Body of pancreas (tissue), 4 donors: ENCODE results near the gene ITPRIPL2. TPM values are rescaled to one million over a fixed set of nuclear protein-coding genes. Genes with fewer than 3 reads are reported as not detected.

Source experiments
- ATAC-seq: fragments of 150-250 bp; one replicate; pipeline ENCODE4 v1.9.1; 2016
- DNase-seq, 4 donors: peaks; one replicate each; pipeline ENCODE4 v3.0.0-alpha.2; 2019
- H3K27ac ChIP-seq, 4 donors: fragments of 200-600 bp; sonication (generic); 1 replicate in 3 of 4; 2 replicates in 1 of 4; pipeline versions ENCODE4 v1.5.1 to v1.6.1; 2016 to 2019; ENCODE audit warnings: mild to moderate bottlenecking in 1 of 4, mixed read lengths in 1 of 4, moderate library complexity in 1 of 4
- H3K27me3 ChIP-seq, 2 donors: fragments of 200-600 bp; sonication (generic); one replicate each; pipeline ENCODE4 v1.6.0; 2016; ENCODE audit warnings: mild to moderate bottlenecking in 1 of 2
- H3K36me3 ChIP-seq, 2 donors: fragments of 200-600 bp; sonication (generic); replicated peaks in 1 of 2; 2 replicates each; pipeline ENCODE4 v1.5.1; 2016; ENCODE audit warnings: low read depth in 2 of 2; ENCODE audit not compliant: insufficient read depth in 1 of 2
- H3K4me1 ChIP-seq: fragments of 200-600 bp; sonication (generic); one replicate; pipeline ENCODE4 v1.6.0; 2016
- H3K4me3 ChIP-seq, 2 donors: fragments of 200-600 bp; sonication (generic); 1 replicate in 1 of 2; 2 replicates in 1 of 2; pipeline ENCODE4 v1.5.1; 2016 to 2019
- H3K9me3 ChIP-seq, 3 donors: fragments of 200-600 bp; sonication (generic); 1 replicate in 2 of 3; 2 replicates in 1 of 3; pipeline ENCODE4 v1.5.1; 2016
- CTCF ChIP-seq, 7 experiments: fragments of 450-650 bp in 4 of 7; fragments of 200-600 bp in 3 of 7; sonication (generic) in 3 of 7; IDR thresholded peaks; one replicate each; pipeline ENCODE4 v1.5.1; 2016 to 2019; ENCODE audit warnings: antibody characterized with exemption in 7 of 7
- POLR2A ChIP-seq, 3 donors: fragments of 450-650 bp; IDR thresholded peaks; one replicate each; pipeline ENCODE4 v1.6.1; 2016; ENCODE audit warnings: antibody characterized with exemption in 3 of 3, mild to moderate bottlenecking in 2 of 3
- WGBS, 2 donors: methylation state at CpG; one replicate each; pipeline ENCODE4 v1.1.5; 2017; 5-methylcytosine and 5-hydroxymethylcytosine counted together
- intact Hi-C: fragments of 100-400 bp; cut with DNase I; formaldehyde crosslinking; loops from one replicate; pipeline ENCODE4 v1.15.1; 2023
- total RNA-seq, 2 donors: library from RNA; depleted of rRNA; stranded (reverse); fragments of >200 nt; gene quantifications; one replicate each; pipeline ENCODE4 v1.1.0, GENCODE V29; 2016

ITPRIPL2 gene
- total RNA-seq, 2 donors from 2014 or later = 22.7 to 35.5 TPM

- Histone ChIP-seq H3K4me1 (peaks cover 35% of the 10 kb centered on the region), H3K27ac (peak overlapping the region; percentile 25 to 47 (median 38)), H3K4me3 (no peak overlapping the region), H3K36me3 (no peaks in the 10 kb centered on the region), H3K27me3 (no peaks in the 10 kb centered on the region), H3K9me3 (no peaks in the 10 kb centered on the region)
- peak; percentile 49 for ATAC-seq
- WGBS, 2 donors = 43 to 54% methylated on average over 4 of the region's 4 CpGs
- peak; percentile 44 to 63 (median 58) for DNase-seq
- intact Hi-C loops = no loop called here
- TF ChIP-seq CTCF (IDR thresholded peaks at IDR 0.05) = no peak
- no peak for TF ChIP-seq POLR2A (IDR thresholded peaks at IDR 0.05)
These were observed 3.0 kb upstream of the ITPRIPL2 start for GRCh38 chr16:19110537-19111360.

GRCh38 chr16:19112099-19112407 is 1.7 kb upstream of the ITPRIPL2 start:
- ATAC-seq (no peak), DNase-seq (no peak)
- H3K4me1 ChIP-seq = peaks cover 48% of the 10 kb centered on the region
- H3K27ac ChIP-seq = peak overlapping the region; percentile 25 to 90 (median 68)
- H3K4me3 ChIP-seq = no peak overlapping the region
- no peaks in the 10 kb centered on the region for H3K36me3 ChIP-seq
- no peaks in the 10 kb centered on the region for H3K27me3 ChIP-seq
- intact Hi-C loops = no loop called here
- H3K9me3 ChIP-seq = no peaks in the 10 kb centered on the region
- TF ChIP-seq POLR2A (IDR thresholded peaks at IDR 0.05) (no peak), CTCF (IDR thresholded peaks at IDR 0.05) (no peak)
- 82 to 84% methylated on average over 2 of the region's 2 CpGs for whole genome bisulfite sequencing, 2 donors

- intact Hi-C loops = no loop called here
- peaks cover 55% of the 10 kb centered on the region for H3K4me1 ChIP-seq
- H3K9me3 ChIP-seq = no peaks in the 10 kb centered on the region
- no peaks in the 10 kb centered on the region for H3K36me3 ChIP-seq
- ATAC-seq (peak; percentile 19), DNase-seq (peak; percentile 53 to 74 (median 68))
- TF ChIP-seq POLR2A (IDR thresholded peaks at IDR 0.05) = no peak
- peak in 1 of 7 experiments; percentile 15 for TF ChIP-seq CTCF (IDR thresholded peaks at IDR 0.05)
- H3K27ac ChIP-seq = peak overlapping the region; percentile 87 to 90 (median 89)
- WGBS, 2 donors = 20 to 67% methylated on average over 13 to 79 of the region's 80 CpGs
- no peaks in the 10 kb centered on the region for H3K27me3 ChIP-seq
- H3K4me3 ChIP-seq = peak overlapping the region; percentile 46 to 82
These were observed 789 bp downstream of the ITPRIPL2 start for GRCh38 chr16:19114359-19115147.

- Histone ChIP-seq H3K4me1 (peaks cover 60% of the 10 kb centered on the region), H3K36me3 (no peaks in the 10 kb centered on the region), H3K4me3 (no peak overlapping the region), H3K27ac (peak overlapping the region in 3 of 4 donors; percentile 88 to 90 (median 90)), H3K9me3 (no peaks in the 10 kb centered on the region), H3K27me3 (no peaks in the 10 kb centered on the region)
- intact Hi-C loops = no loop called here
- ATAC-seq (no peak), DNase-seq (peak in 1 of 4 donors; percentile 17)
- 55 to 93% methylated on average over 9 to 43 of the region's 50 CpGs for WGBS, 2 donors
- TF ChIP-seq POLR2A (IDR thresholded peaks at IDR 0.05) = no peak
These were observed 1.6 kb downstream of the ITPRIPL2 start for GRCh38 chr16:19115148-19116021.
